ENCODE data around the gene CHST9.

- no peak for TF ChIP-seq JUNB (IDR thresholded peaks at IDR 0.05; ENCODE audit: unreplicated experiment)
- TF ChIP-seq, protein P1, sequence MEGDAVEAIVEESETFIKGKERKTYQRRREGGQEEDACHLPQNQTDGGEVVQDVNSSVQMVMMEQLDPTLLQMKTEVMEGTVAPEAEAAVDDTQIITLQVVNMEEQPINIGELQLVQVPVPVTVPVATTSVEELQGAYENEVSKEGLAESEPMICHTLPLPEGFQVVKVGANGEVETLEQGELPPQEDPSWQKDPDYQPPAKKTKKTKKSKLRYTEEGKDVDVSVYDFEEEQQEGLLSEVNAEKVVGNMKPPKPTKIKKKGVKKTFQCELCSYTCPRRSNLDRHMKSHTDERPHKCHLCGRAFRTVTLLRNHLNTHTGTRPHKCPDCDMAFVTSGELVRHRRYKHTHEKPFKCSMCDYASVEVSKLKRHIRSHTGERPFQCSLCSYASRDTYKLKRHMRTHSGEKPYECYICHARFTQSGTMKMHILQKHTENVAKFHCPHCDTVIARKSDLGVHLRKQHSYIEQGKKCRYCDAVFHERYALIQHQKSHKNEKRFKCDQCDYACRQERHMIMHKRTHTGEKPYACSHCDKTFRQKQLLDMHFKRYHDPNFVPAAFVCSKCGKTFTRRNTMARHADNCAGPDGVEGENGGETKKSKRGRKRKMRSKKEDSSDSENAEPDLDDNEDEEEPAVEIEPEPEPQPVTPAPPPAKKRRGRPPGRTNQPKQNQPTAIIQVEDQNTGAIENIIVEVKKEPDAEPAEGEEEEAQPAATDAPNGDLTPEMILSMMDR (conservative IDR thresholded peaks at IDR 0.05; ENCODE audit: low read depth in 2 of 2) = no peak
- TF ChIP-seq, protein P2, sequence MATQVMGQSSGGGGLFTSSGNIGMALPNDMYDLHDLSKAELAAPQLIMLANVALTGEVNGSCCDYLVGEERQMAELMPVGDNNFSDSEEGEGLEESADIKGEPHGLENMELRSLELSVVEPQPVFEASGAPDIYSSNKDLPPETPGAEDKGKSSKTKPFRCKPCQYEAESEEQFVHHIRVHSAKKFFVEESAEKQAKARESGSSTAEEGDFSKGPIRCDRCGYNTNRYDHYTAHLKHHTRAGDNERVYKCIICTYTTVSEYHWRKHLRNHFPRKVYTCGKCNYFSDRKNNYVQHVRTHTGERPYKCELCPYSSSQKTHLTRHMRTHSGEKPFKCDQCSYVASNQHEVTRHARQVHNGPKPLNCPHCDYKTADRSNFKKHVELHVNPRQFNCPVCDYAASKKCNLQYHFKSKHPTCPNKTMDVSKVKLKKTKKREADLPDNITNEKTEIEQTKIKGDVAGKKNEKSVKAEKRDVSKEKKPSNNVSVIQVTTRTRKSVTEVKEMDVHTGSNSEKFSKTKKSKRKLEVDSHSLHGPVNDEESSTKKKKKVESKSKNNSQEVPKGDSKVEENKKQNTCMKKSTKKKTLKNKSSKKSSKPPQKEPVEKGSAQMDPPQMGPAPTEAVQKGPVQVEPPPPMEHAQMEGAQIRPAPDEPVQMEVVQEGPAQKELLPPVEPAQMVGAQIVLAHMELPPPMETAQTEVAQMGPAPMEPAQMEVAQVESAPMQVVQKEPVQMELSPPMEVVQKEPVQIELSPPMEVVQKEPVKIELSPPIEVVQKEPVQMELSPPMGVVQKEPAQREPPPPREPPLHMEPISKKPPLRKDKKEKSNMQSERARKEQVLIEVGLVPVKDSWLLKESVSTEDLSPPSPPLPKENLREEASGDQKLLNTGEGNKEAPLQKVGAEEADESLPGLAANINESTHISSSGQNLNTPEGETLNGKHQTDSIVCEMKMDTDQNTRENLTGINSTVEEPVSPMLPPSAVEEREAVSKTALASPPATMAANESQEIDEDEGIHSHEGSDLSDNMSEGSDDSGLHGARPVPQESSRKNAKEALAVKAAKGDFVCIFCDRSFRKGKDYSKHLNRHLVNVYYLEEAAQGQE (IDR thresholded peaks at IDR 0.05; ENCODE audit: unreplicated experiment) = no peak
- no peak for TF ChIP-seq EZH2 (IDR thresholded peaks at IDR 0.05; ENCODE audit: low read depth, unreplicated experiment)
- no peak for TF ChIP-seq POLR2AphosphoS5 (IDR thresholded peaks at IDR 0.05; ENCODE audit: low read depth)
- TF ChIP-seq EZH2phosphoT487 (IDR thresholded peaks at IDR 0.05; ENCODE audit: unreplicated experiment) = no peak
- TF ChIP-seq, protein P3, sequence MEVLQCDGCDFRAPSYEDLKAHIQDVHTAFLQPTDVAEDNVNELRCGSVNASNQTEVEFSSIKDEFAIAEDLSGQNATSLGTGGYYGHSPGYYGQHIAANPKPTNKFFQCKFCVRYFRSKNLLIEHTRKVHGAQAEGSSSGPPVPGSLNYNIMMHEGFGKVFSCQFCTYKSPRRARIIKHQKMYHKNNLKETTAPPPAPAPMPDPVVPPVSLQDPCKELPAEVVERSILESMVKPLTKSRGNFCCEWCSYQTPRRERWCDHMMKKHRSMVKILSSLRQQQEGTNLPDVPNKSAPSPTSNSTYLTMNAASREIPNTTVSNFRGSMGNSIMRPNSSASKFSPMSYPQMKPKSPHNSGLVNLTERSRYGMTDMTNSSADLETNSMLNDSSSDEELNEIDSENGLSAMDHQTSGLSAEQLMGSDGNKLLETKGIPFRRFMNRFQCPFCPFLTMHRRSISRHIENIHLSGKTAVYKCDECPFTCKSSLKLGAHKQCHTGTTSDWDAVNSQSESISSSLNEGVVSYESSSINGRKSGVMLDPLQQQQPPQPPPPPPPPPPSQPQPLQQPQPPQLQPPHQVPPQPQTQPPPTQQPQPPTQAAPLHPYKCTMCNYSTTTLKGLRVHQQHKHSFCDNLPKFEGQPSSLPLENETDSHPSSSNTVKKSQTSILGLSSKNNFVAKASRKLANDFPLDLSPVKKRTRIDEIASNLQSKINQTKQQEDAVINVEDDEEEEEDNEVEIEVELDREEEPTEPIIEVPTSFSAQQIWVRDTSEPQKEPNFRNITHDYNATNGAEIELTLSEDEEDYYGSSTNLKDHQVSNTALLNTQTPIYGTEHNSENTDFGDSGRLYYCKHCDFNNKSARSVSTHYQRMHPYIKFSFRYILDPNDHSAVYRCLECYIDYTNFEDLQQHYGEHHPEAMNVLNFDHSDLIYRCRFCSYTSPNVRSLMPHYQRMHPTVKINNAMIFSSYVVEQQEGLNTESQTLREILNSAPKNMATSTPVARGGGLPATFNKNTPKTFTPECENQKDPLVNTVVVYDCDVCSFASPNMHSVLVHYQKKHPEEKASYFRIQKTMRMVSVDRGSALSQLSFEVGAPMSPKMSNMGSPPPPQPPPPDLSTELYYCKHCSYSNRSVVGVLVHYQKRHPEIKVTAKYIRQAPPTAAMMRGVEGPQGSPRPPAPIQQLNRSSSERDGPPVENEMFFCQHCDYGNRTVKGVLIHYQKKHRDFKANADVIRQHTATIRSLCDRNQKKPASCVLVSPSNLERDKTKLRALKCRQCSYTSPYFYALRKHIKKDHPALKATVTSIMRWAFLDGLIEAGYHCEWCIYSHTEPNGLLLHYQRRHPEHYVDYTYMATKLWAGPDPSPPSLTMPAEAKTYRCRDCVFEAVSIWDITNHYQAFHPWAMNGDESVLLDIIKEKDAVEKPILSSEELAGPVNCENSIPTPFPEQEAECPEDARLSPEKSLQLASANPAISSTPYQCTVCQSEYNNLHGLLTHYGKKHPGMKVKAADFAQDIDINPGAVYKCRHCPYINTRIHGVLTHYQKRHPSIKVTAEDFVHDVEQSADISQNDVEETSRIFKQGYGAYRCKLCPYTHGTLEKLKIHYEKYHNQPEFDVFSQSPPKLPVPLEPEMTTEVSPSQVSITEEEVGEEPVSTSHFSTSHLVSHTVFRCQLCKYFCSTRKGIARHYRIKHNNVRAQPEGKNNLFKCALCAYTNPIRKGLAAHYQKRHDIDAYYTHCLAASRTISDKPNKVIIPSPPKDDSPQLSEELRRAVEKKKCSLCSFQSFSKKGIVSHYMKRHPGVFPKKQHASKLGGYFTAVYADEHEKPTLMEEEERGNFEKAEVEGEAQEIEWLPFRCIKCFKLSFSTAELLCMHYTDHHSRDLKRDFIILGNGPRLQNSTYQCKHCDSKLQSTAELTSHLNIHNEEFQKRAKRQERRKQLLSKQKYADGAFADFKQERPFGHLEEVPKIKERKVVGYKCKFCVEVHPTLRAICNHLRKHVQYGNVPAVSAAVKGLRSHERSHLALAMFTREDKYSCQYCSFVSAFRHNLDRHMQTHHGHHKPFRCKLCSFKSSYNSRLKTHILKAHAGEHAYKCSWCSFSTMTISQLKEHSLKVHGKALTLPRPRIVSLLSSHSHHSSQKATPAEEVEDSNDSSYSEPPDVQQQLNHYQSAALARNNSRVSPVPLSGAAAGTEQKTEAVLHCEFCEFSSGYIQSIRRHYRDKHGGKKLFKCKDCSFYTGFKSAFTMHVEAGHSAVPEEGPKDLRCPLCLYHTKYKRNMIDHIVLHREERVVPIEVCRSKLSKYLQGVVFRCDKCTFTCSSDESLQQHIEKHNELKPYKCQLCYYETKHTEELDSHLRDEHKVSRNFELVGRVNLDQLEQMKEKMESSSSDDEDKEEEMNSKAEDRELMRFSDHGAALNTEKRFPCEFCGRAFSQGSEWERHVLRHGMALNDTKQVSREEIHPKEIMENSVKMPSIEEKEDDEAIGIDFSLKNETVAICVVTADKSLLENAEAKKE (CRISPR knock-in tag; IDR thresholded peaks at IDR 0.05) = no peak
- no peak for TF ChIP-seq CREB1 (CRISPR knock-in tag; IDR thresholded peaks at IDR 0.05; ENCODE audit: low read depth)
- no peak for TF ChIP-seq ZNF114 (CRISPR knock-in tag; IDR thresholded peaks at IDR 0.05)
- TF ChIP-seq NANOG (IDR thresholded peaks at IDR 0.05; ENCODE audit: borderline replicate concordance) = no peak
- TF ChIP-seq ZNF331 (CRISPR knock-in tag; IDR thresholded peaks at IDR 0.05; ENCODE audit: low read depth) = no peak
Measured at GRCh38 chr18:27135504-27136207, 49.5 kb downstream of the CHST9 start.
